Measurements from ENCODE around the gene FRMD5. TPM values are rescaled to one million over a fixed set of nuclear protein-coding genes. Genes with fewer than 3 reads are reported as not detected.

Gene FRMD5
- total and polyA plus RNA-seq, 2 experiments from 2014 or later, result 5.9 to 10.1 TPM

DNA sequence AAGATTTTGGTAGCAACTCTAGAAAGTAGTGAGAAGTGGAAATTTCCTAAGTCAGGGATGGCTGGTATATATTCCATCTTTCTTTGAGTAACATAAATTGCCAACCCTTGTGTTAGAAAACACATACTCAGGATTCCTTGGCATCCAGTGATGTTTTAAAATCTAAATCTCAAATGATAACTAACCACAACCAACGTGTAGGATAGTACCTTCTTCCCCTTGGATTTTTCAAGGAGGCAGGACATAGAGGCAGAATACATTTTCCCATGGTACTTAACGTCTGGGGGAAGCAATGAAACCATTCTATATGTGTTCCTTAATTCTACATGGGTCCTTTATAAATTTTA is 274.8 kb downstream of the FRMD5 start (continued):
- TF ChIP-seq CREB1 (CRISPR knock-in tag; IDR thresholded peaks at IDR 0.05; ENCODE audit: low read depth) (no peak), EZH2phosphoT487 (IDR thresholded peaks at IDR 0.05; ENCODE audit: unreplicated experiment) (no peak), JUNB (IDR thresholded peaks at IDR 0.05; ENCODE audit: unreplicated experiment) (no peak), STAT1 (IDR thresholded peaks at IDR 0.05; ENCODE audit: unreplicated experiment) (no peak), POLR2AphosphoS5 (IDR thresholded peaks at IDR 0.05; ENCODE audit: low read depth) (no peak), REST (IDR thresholded peaks at IDR 0.05; ENCODE audit: unreplicated experiment) (no peak)

- H3K4me3 Mint-ChIP-seq, result no peak overlapping the region
- H3K27ac ChIP-seq (ENCODE audit: low read depth), result no peak overlapping the region
- DNase-seq (ENCODE audit: low spot score) (no peak), ATAC-seq (no peak)
- H3K4me3 ChIP-seq, result no peak overlapping the region
- H3K27me3 ChIP-seq (ENCODE audit: insufficient read depth), result no peaks in the 10 kb centered on the region
- no peak overlapping the region for H2AFZ ChIP-seq
- H3K36me3 ChIP-seq (ENCODE audit: insufficient read depth), result no peaks in the 10 kb centered on the region
- H3F3A ChIP-seq (replicated peaks; ENCODE audit: low read depth), result no peaks in the 10 kb centered on the region
- H3K79me2 ChIP-seq (replicated peaks; ENCODE audit: insufficient read depth), result no peaks in the 10 kb centered on the region
- H3K27me3 Mint-ChIP-seq (ENCODE audit: insufficient read depth, low read depth, poor library complexity), result peaks cover 7% of the 10 kb centered on the region
- no peaks in the 10 kb centered on the region for H3K9me3 Mint-ChIP-seq
- no peaks in the 10 kb centered on the region for H4K20me1 ChIP-seq (replicated peaks; ENCODE audit: insufficient read depth)
- H3K36me3 Mint-ChIP-seq (ENCODE audit: low read depth), result peaks cover 6% of the 10 kb centered on the region
- H3K9me2 ChIP-seq (ENCODE audit: insufficient read depth), result no peaks in the 10 kb centered on the region
- H3K4me1 ChIP-seq (ENCODE audit: insufficient read depth), result peaks cover 16% of the 10 kb centered on the region
- H3K4me1 Mint-ChIP-seq, result peaks cover 35% of the 10 kb centered on the region
- 0 out of 2 replicates have a peak overlapping the region, but pooled peaks have one; percentile 33 for H3K27ac Mint-ChIP-seq
- no peak overlapping the region for H3K4me2 ChIP-seq
- TF ChIP-seq REST (IDR thresholded peaks at IDR 0.05; ENCODE audit: unreplicated experiment) (no peak), ETS1 (IDR thresholded peaks at IDR 0.05) (no peak), JUNB (IDR thresholded peaks at IDR 0.05; ENCODE audit: unreplicated experiment) (no peak), ZNF114 (CRISPR knock-in tag; IDR thresholded peaks at IDR 0.05) (no peak), EZH2phosphoT487 (IDR thresholded peaks at IDR 0.05; ENCODE audit: unreplicated experiment) (no peak), STAT1 (IDR thresholded peaks at IDR 0.05; ENCODE audit: unreplicated experiment) (no peak)
- TF ChIP-seq, protein P1, sequence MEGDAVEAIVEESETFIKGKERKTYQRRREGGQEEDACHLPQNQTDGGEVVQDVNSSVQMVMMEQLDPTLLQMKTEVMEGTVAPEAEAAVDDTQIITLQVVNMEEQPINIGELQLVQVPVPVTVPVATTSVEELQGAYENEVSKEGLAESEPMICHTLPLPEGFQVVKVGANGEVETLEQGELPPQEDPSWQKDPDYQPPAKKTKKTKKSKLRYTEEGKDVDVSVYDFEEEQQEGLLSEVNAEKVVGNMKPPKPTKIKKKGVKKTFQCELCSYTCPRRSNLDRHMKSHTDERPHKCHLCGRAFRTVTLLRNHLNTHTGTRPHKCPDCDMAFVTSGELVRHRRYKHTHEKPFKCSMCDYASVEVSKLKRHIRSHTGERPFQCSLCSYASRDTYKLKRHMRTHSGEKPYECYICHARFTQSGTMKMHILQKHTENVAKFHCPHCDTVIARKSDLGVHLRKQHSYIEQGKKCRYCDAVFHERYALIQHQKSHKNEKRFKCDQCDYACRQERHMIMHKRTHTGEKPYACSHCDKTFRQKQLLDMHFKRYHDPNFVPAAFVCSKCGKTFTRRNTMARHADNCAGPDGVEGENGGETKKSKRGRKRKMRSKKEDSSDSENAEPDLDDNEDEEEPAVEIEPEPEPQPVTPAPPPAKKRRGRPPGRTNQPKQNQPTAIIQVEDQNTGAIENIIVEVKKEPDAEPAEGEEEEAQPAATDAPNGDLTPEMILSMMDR (conservative IDR thresholded peaks at IDR 0.05; ENCODE audit: low read depth in 2 of 2), result no peak
Observed at GRCh38 chr15:43919540-43920253, 275.4 kb downstream of the FRMD5 start.

All from GM23338 (cell line).